GM20000 (cell line): ENCODE data around the gene ZNF19.

Experiments
- DNase-seq: peaks from one replicate; pipeline ENCODE4 v3.0.0; 2012; ENCODE audit warnings: low spot score
- TF ChIP-seq, protein P1 (sequence below): IDR thresholded peaks from 2 replicates; pipeline ENCODE4 v1.5.1; 2012; ENCODE audit warnings: mild to moderate bottlenecking, control low read depth; ENCODE audit errors: extremely low read depth, missing control alignments

The ZNF19 gene

DNA sequence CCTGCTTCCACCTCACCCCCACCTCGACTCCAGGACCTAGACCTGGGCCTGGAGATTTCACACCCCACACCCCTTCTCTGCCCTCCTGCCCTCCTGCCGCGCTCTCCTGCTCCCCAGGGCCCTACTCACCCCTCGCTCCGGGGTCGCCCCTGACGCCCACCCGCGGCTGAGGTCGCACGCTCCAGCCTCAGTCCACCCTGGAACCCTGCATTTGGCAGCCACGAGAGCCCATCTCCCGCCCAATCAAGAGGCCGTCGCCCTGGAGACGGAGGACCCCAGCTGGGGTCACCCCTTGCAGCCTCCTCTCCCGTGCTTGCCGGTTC lies 63.4 kb downstream of the ZNF19 start:
- TF ChIP-seq, protein P1, sequence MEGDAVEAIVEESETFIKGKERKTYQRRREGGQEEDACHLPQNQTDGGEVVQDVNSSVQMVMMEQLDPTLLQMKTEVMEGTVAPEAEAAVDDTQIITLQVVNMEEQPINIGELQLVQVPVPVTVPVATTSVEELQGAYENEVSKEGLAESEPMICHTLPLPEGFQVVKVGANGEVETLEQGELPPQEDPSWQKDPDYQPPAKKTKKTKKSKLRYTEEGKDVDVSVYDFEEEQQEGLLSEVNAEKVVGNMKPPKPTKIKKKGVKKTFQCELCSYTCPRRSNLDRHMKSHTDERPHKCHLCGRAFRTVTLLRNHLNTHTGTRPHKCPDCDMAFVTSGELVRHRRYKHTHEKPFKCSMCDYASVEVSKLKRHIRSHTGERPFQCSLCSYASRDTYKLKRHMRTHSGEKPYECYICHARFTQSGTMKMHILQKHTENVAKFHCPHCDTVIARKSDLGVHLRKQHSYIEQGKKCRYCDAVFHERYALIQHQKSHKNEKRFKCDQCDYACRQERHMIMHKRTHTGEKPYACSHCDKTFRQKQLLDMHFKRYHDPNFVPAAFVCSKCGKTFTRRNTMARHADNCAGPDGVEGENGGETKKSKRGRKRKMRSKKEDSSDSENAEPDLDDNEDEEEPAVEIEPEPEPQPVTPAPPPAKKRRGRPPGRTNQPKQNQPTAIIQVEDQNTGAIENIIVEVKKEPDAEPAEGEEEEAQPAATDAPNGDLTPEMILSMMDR, result no peak

DNA sequence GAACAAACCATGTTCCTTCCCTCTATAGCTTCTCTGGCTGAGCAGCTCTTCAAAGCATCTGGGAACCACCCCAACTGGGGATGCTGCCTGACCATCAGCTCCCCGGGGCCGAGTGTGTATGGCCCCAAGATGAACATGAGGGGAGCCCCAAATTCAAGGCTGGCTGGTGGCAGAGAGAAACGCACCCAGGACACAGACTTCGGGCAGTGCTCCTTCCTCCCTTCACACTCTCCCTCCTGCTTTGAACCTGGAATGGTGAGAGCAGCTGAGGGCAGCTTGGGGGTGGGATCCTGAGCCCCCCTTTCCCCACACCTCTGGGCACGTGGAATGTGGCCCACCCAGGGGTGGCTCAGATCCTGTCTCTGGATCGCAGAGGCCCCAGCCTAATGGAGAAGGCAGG lies 64.5 kb downstream of the ZNF19 start:
- TF ChIP-seq, protein P1, result no peak
- DNase-seq, result no peak

More for the DNA sequence above, 63.4 kb downstream of the ZNF19 start:
- DNase-seq, result no peak

DNA sequence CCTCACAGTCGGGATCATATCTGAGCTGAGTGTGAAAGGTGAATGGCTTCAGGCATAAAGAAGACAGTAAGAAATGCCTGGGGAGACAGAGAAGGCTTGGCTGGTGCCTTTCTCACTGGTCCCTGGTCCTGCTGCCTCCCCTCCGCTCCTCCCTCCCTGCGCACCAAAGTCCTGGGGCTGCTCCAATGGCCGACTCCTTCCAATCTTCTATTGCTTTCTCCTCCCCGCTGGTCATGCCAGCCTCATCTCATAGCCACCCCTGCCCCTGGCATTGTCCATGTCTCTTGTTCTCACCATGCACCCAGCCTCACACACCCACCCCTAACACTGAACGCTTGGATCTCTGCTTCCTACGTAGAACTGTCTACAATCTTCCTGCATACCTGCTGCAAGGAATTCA lies 65.3 kb downstream of the ZNF19 start:
- DNase-seq, result no peak
- TF ChIP-seq, protein P1, result no peak
